Activated B cell treated with CpG ODN at 0.5 μM for 24 hours (primary cell): ENCODE measurements around the gene UBE2E2. TPM values are rescaled to one million over a fixed set of nuclear protein-coding genes. Genes with fewer than 3 reads are reported as not detected.
A peak's percentile ranks its signal among the peaks of the same experiment; 100 is the strongest.

ENCODE experiments used
- ATAC-seq: fragments of 200-7000 bp; cut with Tn5 transposase; one replicate; pipeline ENCODE4 v1.10.0; 2021; ENCODE audit warnings: low read depth, mild to moderate bottlenecking, moderate library complexity
- CTCF ChIA-PET: fragments of 350-600 bp; sonication (Branson Sonifier 250); formaldehyde crosslinking; loops from one replicate; lab custom pipeline; 2021; ENCODE audit warnings: antibody characterized with exemption; lab: Charles Lee
- POLR2A ChIA-PET: fragments of 350-600 bp; sonication (Branson Sonifier 250); formaldehyde crosslinking; loops from one replicate; lab custom pipeline; 2021; ENCODE audit warnings: antibody characterized with exemption; lab: Charles Lee
- DNase-seq: peaks from one replicate; pipeline ENCODE4 v3.0.0; 2022
- H3K27ac Mint-ChIP-seq: one replicate; pipeline ENCODE4 v1.8.0; 2020; ENCODE audit warnings: mixed read lengths
- H3K27me3 Mint-ChIP-seq: one replicate; pipeline ENCODE4 v1.8.0; 2021; ENCODE audit warnings: mixed read lengths
- H3K36me3 Mint-ChIP-seq: one replicate; pipeline ENCODE4 v1.8.0; 2021; ENCODE audit warnings: low read depth, mixed read lengths
- H3K4me1 Mint-ChIP-seq: one replicate; pipeline ENCODE4 v1.8.0; 2021; ENCODE audit warnings: mixed read lengths
- H3K4me3 Mint-ChIP-seq: one replicate; pipeline ENCODE4 v1.8.0; 2020; ENCODE audit warnings: mild to moderate bottlenecking, mixed read lengths
- H3K9me3 Mint-ChIP-seq: one replicate; pipeline ENCODE4 v1.8.0; 2020; ENCODE audit warnings: mixed read lengths
- intact Hi-C: fragments of 100-400 bp; cut with micrococcal nuclease; formaldehyde crosslinking; loops from one replicate; pipeline ENCODE4 v1.15.1; 2024
- total RNA-seq: library from RNA; stranded (reverse); gene quantifications from 2 replicates; pipeline ENCODE4 v1.2.3, GENCODE V29; 2022
- TF ChIP-seq, protein P1 (sequence below): fragments of 200-600 bp; IDR thresholded peaks from one replicate; pipeline ENCODE4 v1.8.0; 2022; ENCODE audit warnings: antibody characterized with exemption, mild to moderate bottlenecking

UBE2E2 gene
- total RNA-seq, 1 donor from 2014 or later, result 48.5 TPM

DNA sequence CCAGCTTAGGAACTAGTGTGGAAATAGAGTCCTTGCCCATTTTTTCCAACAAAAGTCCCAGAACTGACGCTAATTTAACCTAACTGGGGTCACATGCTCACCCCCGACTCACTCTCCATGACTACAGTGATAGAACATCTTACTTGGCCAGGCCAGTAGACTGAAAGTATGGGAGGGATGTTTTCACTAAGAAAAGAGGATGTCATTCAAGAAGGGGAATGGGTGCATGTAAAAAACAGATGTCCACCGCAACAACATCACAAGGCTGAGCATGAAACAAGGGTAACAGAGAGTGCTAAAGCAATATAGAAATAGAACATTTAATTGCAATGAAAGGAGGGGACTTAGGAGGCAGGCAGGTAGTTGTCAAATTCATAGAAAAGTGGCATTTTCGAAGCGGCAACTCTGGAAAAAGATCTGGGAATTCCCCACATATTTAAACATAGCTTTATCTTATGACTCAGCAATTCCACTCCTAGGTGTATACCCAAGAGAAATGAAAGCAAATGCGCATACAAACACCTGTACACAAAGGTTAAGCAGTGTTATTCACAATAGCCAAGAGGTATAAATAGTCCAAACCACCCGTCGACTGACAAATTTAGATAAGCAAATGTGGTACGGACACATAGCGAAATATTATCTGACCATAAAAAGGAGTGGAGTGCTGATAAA lies 41.1 kb upstream of the UBE2E2 start:
- no peaks in the 10 kb centered on the region for H3K9me3 Mint-ChIP-seq
- intact Hi-C loops, result no loop called here
- H3K27ac Mint-ChIP-seq, result peak overlapping the region; percentile 8
- no peak for DNase-seq
- H3K4me1 Mint-ChIP-seq, result peaks cover 31% of the 10 kb centered on the region
- ChIA-PET CTCF (no interaction called here), POLR2A (no interaction called here)
- no peaks in the 10 kb centered on the region for H3K27me3 Mint-ChIP-seq
- peak overlapping the region; percentile 12 for H3K4me3 Mint-ChIP-seq
- ATAC-seq, result peak; percentile 43
- H3K36me3 Mint-ChIP-seq, result no peaks in the 10 kb centered on the region
- TF ChIP-seq, protein P1, sequence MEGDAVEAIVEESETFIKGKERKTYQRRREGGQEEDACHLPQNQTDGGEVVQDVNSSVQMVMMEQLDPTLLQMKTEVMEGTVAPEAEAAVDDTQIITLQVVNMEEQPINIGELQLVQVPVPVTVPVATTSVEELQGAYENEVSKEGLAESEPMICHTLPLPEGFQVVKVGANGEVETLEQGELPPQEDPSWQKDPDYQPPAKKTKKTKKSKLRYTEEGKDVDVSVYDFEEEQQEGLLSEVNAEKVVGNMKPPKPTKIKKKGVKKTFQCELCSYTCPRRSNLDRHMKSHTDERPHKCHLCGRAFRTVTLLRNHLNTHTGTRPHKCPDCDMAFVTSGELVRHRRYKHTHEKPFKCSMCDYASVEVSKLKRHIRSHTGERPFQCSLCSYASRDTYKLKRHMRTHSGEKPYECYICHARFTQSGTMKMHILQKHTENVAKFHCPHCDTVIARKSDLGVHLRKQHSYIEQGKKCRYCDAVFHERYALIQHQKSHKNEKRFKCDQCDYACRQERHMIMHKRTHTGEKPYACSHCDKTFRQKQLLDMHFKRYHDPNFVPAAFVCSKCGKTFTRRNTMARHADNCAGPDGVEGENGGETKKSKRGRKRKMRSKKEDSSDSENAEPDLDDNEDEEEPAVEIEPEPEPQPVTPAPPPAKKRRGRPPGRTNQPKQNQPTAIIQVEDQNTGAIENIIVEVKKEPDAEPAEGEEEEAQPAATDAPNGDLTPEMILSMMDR, result no peak

DNA sequence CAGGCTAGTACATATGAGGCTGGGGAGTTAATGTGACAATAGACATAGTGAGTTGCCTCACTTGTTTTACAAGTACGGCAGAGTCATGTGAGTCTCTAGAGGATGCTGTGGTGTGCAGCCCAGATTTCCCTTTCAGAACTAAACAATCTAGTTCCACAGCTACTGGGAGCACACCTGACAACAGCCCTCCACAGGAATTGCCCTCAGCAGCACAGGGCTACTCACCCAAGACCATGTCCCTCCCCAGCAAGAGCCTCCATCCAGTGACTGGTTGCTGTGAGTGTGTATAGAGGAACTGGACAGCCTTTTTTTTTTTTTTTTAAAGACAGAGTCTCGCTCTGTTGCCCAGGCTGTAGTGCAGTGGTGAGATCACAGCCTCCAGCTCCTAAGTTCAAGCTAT lies 40.2 kb upstream of the UBE2E2 start:
- intact Hi-C loops, result no loop called here
- Mint-ChIP-seq H3K4me3 (peak overlapping the region; percentile 19), H3K27me3 (no peaks in the 10 kb centered on the region), H3K27ac (peak overlapping the region; percentile 33), H3K9me3 (no peaks in the 10 kb centered on the region), H3K36me3 (no peaks in the 10 kb centered on the region), H3K4me1 (peaks cover 31% of the 10 kb centered on the region)
- TF ChIP-seq, protein P1, result no peak
- ATAC-seq (peak; percentile 74), DNase-seq (no peak)
- POLR2A ChIA-PET, result interaction anchor here (0.7 kb wide), 1 partner anchor 630 kb away, joined by 3 read pairs; no protein-coding TSS in a partner anchor
- CTCF ChIA-PET, result no interaction called here

DNA sequence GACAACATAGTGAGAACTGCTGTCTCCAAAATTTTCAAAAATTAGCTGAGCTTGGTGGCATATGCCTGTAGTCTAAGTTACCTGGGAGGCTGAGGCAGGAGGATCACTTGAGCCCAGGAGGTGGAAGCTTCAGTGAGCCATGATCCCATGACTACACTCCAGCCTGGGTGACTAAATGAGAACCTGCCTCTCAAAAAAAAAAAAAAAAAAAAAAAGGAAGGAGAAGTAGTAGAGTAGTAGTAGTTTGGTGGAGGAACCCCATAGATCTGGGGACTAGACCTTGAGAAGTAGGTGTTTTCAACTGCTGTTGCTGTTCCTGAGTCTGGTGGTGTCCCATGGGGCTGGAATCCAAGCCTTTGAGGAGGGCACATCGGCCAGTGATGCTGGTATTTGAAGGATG lies 38.4 kb upstream of the UBE2E2 start:
- Mint-ChIP-seq H3K27me3 (peaks cover 2% of the 10 kb centered on the region), H3K36me3 (no peaks in the 10 kb centered on the region), H3K27ac (no peak overlapping the region), H3K4me1 (peaks cover 30% of the 10 kb centered on the region), H3K9me3 (peaks cover 2% of the 10 kb centered on the region), H3K4me3 (no peak overlapping the region)
- CTCF ChIA-PET, result no interaction called here
- DNase-seq, result no peak
- TF ChIP-seq, protein P1, result no peak
- intact Hi-C loops, result no loop called here
- POLR2A ChIA-PET, result no interaction called here
- ATAC-seq, result no peak

DNA sequence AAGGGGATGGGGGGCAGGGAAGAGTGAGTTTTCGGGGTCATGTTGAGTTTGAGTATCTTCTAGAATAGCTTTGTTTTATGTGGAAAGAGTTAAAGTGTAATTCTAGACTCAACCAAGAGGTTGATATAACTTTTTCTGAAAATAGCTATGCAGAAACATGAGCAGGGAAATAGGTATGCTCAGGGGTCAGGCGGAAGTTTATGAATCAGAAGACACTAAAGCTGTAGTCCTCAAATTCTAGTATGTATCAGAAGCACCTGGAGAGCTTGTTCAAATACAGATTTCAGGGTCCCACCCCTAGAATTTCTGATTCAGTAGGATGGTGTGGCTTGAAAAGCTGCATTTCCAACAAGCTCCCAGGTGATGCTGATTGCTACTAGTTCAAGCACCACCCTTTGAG lies 37.6 kb upstream of the UBE2E2 start:
- Mint-ChIP-seq H3K9me3 (peaks cover 10% of the 10 kb centered on the region), H3K4me1 (peaks cover 25% of the 10 kb centered on the region), H3K27ac (no peak overlapping the region), H3K27me3 (peaks cover 4% of the 10 kb centered on the region), H3K36me3 (no peaks in the 10 kb centered on the region), H3K4me3 (no peak overlapping the region)
- DNase-seq, result no peak
- TF ChIP-seq, protein P1, result no peak
- ChIA-PET POLR2A (interaction anchor here (0.6 kb wide), 1 partner anchor 615 kb away, joined by 4 read pairs; no protein-coding TSS in a partner anchor), CTCF (no interaction called here)
- no peak for ATAC-seq
- intact Hi-C loops, result no loop called here

DNA sequence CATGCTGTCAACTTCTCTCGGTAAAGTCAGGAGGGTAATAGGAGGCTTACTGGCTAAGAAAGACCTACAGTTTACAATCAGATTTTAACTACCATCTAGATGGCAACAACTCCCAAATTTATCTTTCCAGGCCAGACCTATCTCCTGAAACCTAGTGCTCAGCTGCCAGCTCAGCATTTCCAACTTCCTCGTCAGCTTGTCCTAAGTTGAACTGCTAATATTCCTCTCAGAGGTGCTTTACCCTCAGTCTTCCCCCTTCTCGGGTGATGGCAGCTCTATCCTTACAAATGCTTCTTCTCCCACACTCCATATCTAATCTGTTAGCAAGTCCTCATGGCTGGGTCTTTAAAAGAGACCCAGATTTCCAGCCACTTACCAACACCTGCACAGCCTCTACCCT lies 36.9 kb upstream of the UBE2E2 start:
- TF ChIP-seq, protein P1, result no peak
- no peak overlapping the region for H3K27ac Mint-ChIP-seq
- H3K27me3 Mint-ChIP-seq, result peaks cover 4% of the 10 kb centered on the region
- CTCF ChIA-PET, result no interaction called here
- H3K36me3 Mint-ChIP-seq, result no peaks in the 10 kb centered on the region
- H3K4me1 Mint-ChIP-seq, result peaks cover 23% of the 10 kb centered on the region
- intact Hi-C loops, result no loop called here
- H3K9me3 Mint-ChIP-seq, result peaks cover 15% of the 10 kb centered on the region
- no peak for DNase-seq
- no peak overlapping the region for H3K4me3 Mint-ChIP-seq
- no peak for ATAC-seq
- POLR2A ChIA-PET, result no interaction called here
